Naive thymus-derived CD4-positive, alpha-beta T cell (primary cell): ENCODE results near the gene NPAS3. TPM values are rescaled to one million over a fixed set of nuclear protein-coding genes. Genes with fewer than 3 reads are reported as not detected.
A peak's percentile ranks its signal among the peaks of the same experiment; 100 is the strongest.

ENCODE experiments used
- ATAC-seq: fragments of 150-1000 bp; cut with Tn5 transposase; 2 replicates; pipeline ENCODE4 v1.10.0; 2021; ENCODE audit warnings: mild to moderate bottlenecking, moderate library complexity
- CTCF ChIA-PET: fragments of 350-600 bp; sonication (Branson Sonifier 250); formaldehyde crosslinking; loops from one replicate; lab custom pipeline; 2021; ENCODE audit warnings: antibody characterized with exemption; lab: Charles Lee
- POLR2A ChIA-PET: fragments of 350-600 bp; sonication (Branson Sonifier 250); formaldehyde crosslinking; loops from one replicate; lab custom pipeline; 2021; ENCODE audit warnings: antibody characterized with exemption, inconsistent platforms; lab: Charles Lee
- DNase-seq, 9 donors: peaks; one replicate each; pipeline versions ENCODE4 v3.0.0 to v3.0.0-alpha.2; 2020 to 2022; ENCODE audit warnings: mixed read lengths in 1 of 9
- H3K27ac ChIP-seq: one replicate; pipeline ENCODE4 v1.7.0; 2013; ENCODE audit warnings: mild to moderate bottlenecking, low read depth, low read length, moderate library complexity
- H3K27me3 ChIP-seq, 2 donors: one replicate each; pipeline ENCODE4 v1.7.0; 2013; ENCODE audit warnings: low read length in 2 of 2, mild to moderate bottlenecking in 2 of 2, moderate library complexity in 2 of 2; ENCODE audit not compliant: control insufficient read depth in 2 of 2, insufficient read depth in 2 of 2
- H3K36me3 ChIP-seq, 3 experiments: 1 replicate in 2 of 3; 2 replicates in 1 of 3; pipeline ENCODE4 v1.7.0; 2013; ENCODE audit warnings: low read length in 3 of 3, mild to moderate bottlenecking in 3 of 3, moderate library complexity in 1 of 3; ENCODE audit not compliant: insufficient read depth in 3 of 3, control insufficient read depth in 2 of 3
- H3K4me1 ChIP-seq, 2 donors: one replicate each; pipeline ENCODE4 v1.7.0; 2013; ENCODE audit warnings: low read length in 2 of 2, mild to moderate bottlenecking in 2 of 2, moderate library complexity in 1 of 2; ENCODE audit not compliant: control insufficient read depth in 2 of 2, insufficient read depth in 2 of 2
- H3K4me3 ChIP-seq: 2 replicates; pipeline ENCODE4 v1.7.0; 2013; ENCODE audit warnings: mild to moderate bottlenecking, low read length
- H3K9me3 ChIP-seq, 3 experiments: 1 replicate in 2 of 3; 2 replicates in 1 of 3; pipeline ENCODE4 v1.7.0; 2013; ENCODE audit warnings: low read length in 3 of 3; ENCODE audit not compliant: control insufficient read depth in 2 of 3
- H3K27ac Mint-ChIP-seq, 9 donors: one replicate each; pipeline ENCODE4 v1.8.0; 2020 to 2022; ENCODE audit warnings: mixed read lengths in 9 of 9, mild to moderate bottlenecking in 8 of 9, moderate library complexity in 5 of 9, inconsistent platforms in 2 of 9
- H3K27me3 Mint-ChIP-seq, 5 donors: one replicate each; pipeline ENCODE4 v1.8.0; 2021 to 2022; ENCODE audit warnings: mixed read lengths in 5 of 5, mild to moderate bottlenecking in 1 of 5
- H3K36me3 Mint-ChIP-seq, 5 donors: one replicate each; pipeline ENCODE4 v1.8.0; 2020 to 2022; ENCODE audit warnings: mixed read lengths in 5 of 5, mild to moderate bottlenecking in 3 of 5, inconsistent platforms in 1 of 5
- H3K4me1 Mint-ChIP-seq, 7 donors: one replicate each; pipeline ENCODE4 v1.8.0; 2020 to 2022; ENCODE audit warnings: mixed read lengths in 7 of 7, mild to moderate bottlenecking in 3 of 7, inconsistent platforms in 1 of 7
- H3K4me3 Mint-ChIP-seq, 10 donors: one replicate each; pipeline ENCODE4 v1.8.0; 2020 to 2022; ENCODE audit warnings: mild to moderate bottlenecking in 10 of 10, mixed read lengths in 10 of 10, moderate library complexity in 6 of 10, inconsistent platforms in 2 of 10
- H3K9me3 Mint-ChIP-seq, 11 donors: one replicate each; pipeline ENCODE4 v1.8.0; 2020 to 2022; ENCODE audit warnings: mixed read lengths in 11 of 11, mild to moderate bottlenecking in 4 of 11, inconsistent platforms in 1 of 11, moderate library complexity in 1 of 11
- intact Hi-C, 2 donors: fragments of 100-400 bp; cut with micrococcal nuclease; formaldehyde crosslinking; loops; one replicate each; pipeline ENCODE4 v1.15.1; 2023
- polyA plus RNA-seq, 2 donors: library from polyadenylated mRNA; unstranded; fragments of 300-500 nt; fragmentation: Illumina TruSeq; gene quantifications; one replicate each; pipeline ENCODE4 v1.2.3, GENCODE V29; 2021
- total RNA-seq, 6 experiments: library from RNA in 5 of 6; stranded (reverse) in 5 of 6; gene quantifications; 1 replicate in 5 of 6; 2 replicates in 1 of 6; pipeline ENCODE4 v1.2.3 and lab custom pipeline; 2021 to 2026

Gene NPAS3
- total and polyA plus RNA-seq, 7 experiments from 2014 or later: not detected

DNA sequence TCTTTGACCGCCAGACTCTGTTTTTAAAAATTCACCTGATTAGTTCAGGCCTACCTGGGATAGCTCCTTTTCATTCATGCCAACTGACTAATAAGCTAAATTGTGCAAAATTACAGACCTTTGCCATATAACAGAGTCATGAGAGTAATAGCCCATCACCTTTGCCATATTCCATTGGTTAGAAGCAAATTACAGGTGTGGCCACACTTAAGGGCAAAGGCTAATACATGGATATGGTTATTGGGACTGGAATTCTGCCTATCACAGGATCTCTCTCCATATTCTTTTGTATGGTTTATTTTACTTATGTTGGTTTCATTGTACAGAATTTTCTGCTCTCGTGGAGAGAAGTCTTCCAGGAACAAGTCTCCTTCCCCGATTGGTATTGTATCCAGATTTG, 897.0 kb downstream of the NPAS3 start:
- H3K27ac Mint-ChIP-seq: peak overlapping the region in 1 of 9 donors; percentile 4
- ChIA-PET CTCF (no interaction called here), POLR2A (no interaction called here)
- H3K27ac ChIP-seq: no peak overlapping the region
- no peaks in the 10 kb centered on the region for H3K27me3 ChIP-seq
- H3K4me3 ChIP-seq: no peak overlapping the region
- H3K36me3 Mint-ChIP-seq: peaks cover 0 to 6% (median 0%) of the 10 kb centered on the region in 5 donors
- ATAC-seq: no peak
- H3K27me3 Mint-ChIP-seq: peaks cover 0 to 3% (median 0%) of the 10 kb centered on the region in 5 donors
- no peaks in the 10 kb centered on the region for H3K36me3 ChIP-seq
- intact Hi-C loops: loop anchor here in 1 of 2 donors (5.0 kb wide), 1 partner anchor 487 kb away; no protein-coding TSS in a partner anchor
- H3K9me3 Mint-ChIP-seq: peaks cover 0 to 7% (median 0%) of the 10 kb centered on the region in 11 donors
- no peaks in the 10 kb centered on the region for H3K9me3 ChIP-seq
- H3K4me1 Mint-ChIP-seq: peaks cover 0 to 54% (median 0%) of the 10 kb centered on the region in 7 donors
- DNase-seq: no peak
- H3K4me1 ChIP-seq: no peaks in the 10 kb centered on the region
- peak overlapping the region in 1 of 10 donors; percentile 47 for H3K4me3 Mint-ChIP-seq

- peak overlapping the region in 1 of 10 donors; percentile 47 for H3K4me3 Mint-ChIP-seq
- CTCF ChIA-PET: no interaction called here
- peak; percentile 48 for ATAC-seq
- DNase-seq: no peak
- intact Hi-C loops: loop anchor here in 1 of 2 donors (5.0 kb wide), 1 partner anchor 486 kb away; no protein-coding TSS in a partner anchor
- Histone ChIP-seq H3K27me3 (no peaks in the 10 kb centered on the region), H3K4me3 (no peak overlapping the region), H3K4me1 (no peaks in the 10 kb centered on the region), H3K36me3 (no peaks in the 10 kb centered on the region), H3K27ac (no peak overlapping the region), H3K9me3 (no peaks in the 10 kb centered on the region)
- peaks cover 0 to 3% (median 0%) of the 10 kb centered on the region in 5 donors for H3K36me3 Mint-ChIP-seq
- peaks cover 0 to 7% (median 0%) of the 10 kb centered on the region in 11 donors for H3K9me3 Mint-ChIP-seq
- POLR2A ChIA-PET: no interaction called here
- peaks cover 0 to 54% (median 0%) of the 10 kb centered on the region in 7 donors for H3K4me1 Mint-ChIP-seq
- H3K27me3 Mint-ChIP-seq: peaks cover 0 to 3% (median 0%) of the 10 kb centered on the region in 5 donors
- H3K27ac Mint-ChIP-seq: peak overlapping the region in 1 of 9 donors; percentile 6
These were observed 897.7 kb downstream of the NPAS3 start for GRCh38 chr14:33836203-33836899.

DNA sequence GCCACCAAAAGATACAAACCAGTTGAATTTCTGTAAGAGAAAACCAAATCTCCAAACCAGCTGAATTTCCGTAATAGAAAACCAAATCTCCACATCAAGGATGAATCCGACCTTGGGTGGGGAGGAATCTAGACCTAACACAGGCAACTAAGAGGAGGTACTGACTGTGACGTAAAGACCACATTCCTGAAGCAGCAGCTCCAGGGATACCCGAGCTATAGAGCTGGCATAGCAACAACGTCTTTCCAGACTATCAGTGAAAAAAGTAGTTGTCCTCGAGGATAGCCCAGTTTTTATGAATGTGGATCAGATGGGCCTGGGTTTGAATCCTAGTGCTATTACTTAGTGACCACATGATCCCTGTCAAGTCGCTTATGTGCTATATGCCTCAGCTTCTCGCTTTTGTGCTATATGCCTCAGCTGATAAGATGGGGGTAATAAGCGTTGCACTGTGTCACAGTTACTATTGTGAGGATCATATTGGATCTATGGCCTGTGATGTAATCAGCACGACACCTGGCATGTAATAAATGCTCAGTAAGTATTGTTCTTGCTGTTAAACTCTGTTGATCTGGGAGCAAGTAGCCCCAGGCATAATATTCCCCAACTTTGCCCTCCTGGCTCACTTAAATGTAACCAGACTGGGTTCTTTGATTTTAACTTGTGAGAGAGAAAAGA, 898.4 kb downstream of the NPAS3 start:
- intact Hi-C loops: loop anchor here in 1 of 2 donors (5.0 kb wide), 1 partner anchor 485 kb away; no protein-coding TSS in a partner anchor
- Histone ChIP-seq H3K9me3 (no peaks in the 10 kb centered on the region), H3K36me3 (no peaks in the 10 kb centered on the region), H3K4me1 (no peaks in the 10 kb centered on the region), H3K27ac (no peak overlapping the region), H3K4me3 (no peak overlapping the region), H3K27me3 (no peaks in the 10 kb centered on the region)
- ATAC-seq (no peak), DNase-seq (no peak)
- no peak overlapping the region for H3K4me3 Mint-ChIP-seq
- peaks cover 0 to 3% (median 0%) of the 10 kb centered on the region in 5 donors for H3K36me3 Mint-ChIP-seq
- H3K27ac Mint-ChIP-seq: peak overlapping the region in 1 of 9 donors; percentile 6
- ChIA-PET POLR2A (no interaction called here), CTCF (no interaction called here)
- peaks cover 0 to 54% (median 0%) of the 10 kb centered on the region in 7 donors for H3K4me1 Mint-ChIP-seq
- H3K27me3 Mint-ChIP-seq: peaks cover 0 to 3% (median 0%) of the 10 kb centered on the region in 5 donors
- H3K9me3 Mint-ChIP-seq: peaks cover 0 to 5% (median 0%) of the 10 kb centered on the region in 11 donors

DNA sequence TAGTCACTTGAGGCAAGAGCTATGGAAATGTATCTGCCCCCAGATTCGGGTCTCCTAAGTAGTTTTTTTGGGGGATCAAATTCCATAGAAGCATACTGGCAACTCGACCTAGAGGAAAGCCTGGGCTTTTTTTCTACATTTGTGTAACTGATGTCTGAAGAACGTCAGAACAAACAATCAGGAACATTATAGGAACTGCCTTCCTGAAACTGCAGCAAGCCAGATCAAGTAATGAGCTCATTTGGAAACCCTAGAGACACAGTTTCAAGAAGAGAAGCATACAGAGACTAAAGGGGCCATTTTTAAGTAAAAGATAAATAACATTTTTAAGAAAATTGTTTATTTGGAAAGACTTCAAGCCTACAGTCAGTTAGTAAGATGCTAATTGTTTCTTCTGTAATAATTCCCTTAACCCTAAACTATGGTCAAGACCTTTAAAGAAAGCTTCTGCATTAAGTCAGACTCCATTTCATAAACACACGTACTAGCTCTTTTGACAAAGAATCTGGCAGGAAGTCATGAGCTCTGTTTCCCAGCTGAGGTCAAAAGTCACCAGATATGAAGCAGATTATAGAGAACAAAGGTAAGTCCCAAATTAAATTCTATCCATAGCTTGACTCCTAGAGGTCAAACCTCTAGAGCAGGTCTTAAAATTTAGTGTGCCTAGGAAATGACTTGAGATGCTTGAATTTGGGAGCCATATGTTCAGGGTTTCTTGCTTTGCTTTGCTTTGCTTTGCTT, 899.4 kb downstream of the NPAS3 start:
- Mint-ChIP-seq H3K36me3 (peaks cover 0 to 3% (median 0%) of the 10 kb centered on the region in 5 donors), H3K4me1 (peaks cover 0 to 54% (median 0%) of the 10 kb centered on the region in 7 donors), H3K27me3 (peaks cover 0 to 3% (median 0%) of the 10 kb centered on the region in 5 donors), H3K4me3 (no peak overlapping the region), H3K27ac (no peak overlapping the region), H3K9me3 (no peaks in the 10 kb centered on the region)
- Histone ChIP-seq H3K4me1 (no peaks in the 10 kb centered on the region), H3K27ac (no peak overlapping the region), H3K9me3 (no peaks in the 10 kb centered on the region), H3K36me3 (no peaks in the 10 kb centered on the region), H3K4me3 (no peak overlapping the region), H3K27me3 (no peaks in the 10 kb centered on the region)
- DNase-seq (no peak), ATAC-seq (no peak)
- intact Hi-C loops: loop anchor here in 1 of 2 donors (2.0 to 5.0 kb wide), 2 partner anchors 113 to 484 kb away; partner anchors contain the start of gene EGLN3
- ChIA-PET CTCF (interaction anchor here (0.8 kb wide), 1 partner anchor 100 kb away, joined by 4 read pairs; no protein-coding TSS in a partner anchor), POLR2A (no interaction called here)

GRCh38 chr14:33839193-33840076, 900.8 kb downstream of the NPAS3 start:
- ATAC-seq (peak; percentile 79), DNase-seq (peak in 8 of 9 donors; percentile 2 to 56 (median 30))
- Mint-ChIP-seq H3K27me3 (peaks cover 0 to 8% (median 0%) of the 10 kb centered on the region in 5 donors), H3K9me3 (no peaks in the 10 kb centered on the region), H3K36me3 (peaks cover 0 to 2% (median 0%) of the 10 kb centered on the region in 5 donors), H3K4me3 (no peak overlapping the region), H3K27ac (no peak overlapping the region), H3K4me1 (peaks cover 0 to 48% (median 0%) of the 10 kb centered on the region in 7 donors)
- H3K27me3 ChIP-seq: no peaks in the 10 kb centered on the region
- ChIA-PET POLR2A (no interaction called here), CTCF (interaction anchor here (0.6 kb wide), 1 partner anchor 149 kb away, joined by 3 read pairs; no protein-coding TSS in a partner anchor)
- H3K4me1 ChIP-seq: no peaks in the 10 kb centered on the region
- intact Hi-C loops: loop anchor here in 1 of 2 donors (1.0 to 5.0 kb wide), 4 partner anchors 111 to 483 kb away; partner anchors contain the start of gene EGLN3
- no peak overlapping the region for H3K27ac ChIP-seq
- no peak overlapping the region for H3K4me3 ChIP-seq
- H3K36me3 ChIP-seq: no peaks in the 10 kb centered on the region
- no peaks in the 10 kb centered on the region for H3K9me3 ChIP-seq
